ENCODE data around the gene TSC22D1.
"Not testable (repeated sequence)": the region's sequence is repeated elsewhere in the genome, so short reads cannot be mapped to it uniquely, and the experiment has no call there.

The TSC22D1 gene

DNA sequence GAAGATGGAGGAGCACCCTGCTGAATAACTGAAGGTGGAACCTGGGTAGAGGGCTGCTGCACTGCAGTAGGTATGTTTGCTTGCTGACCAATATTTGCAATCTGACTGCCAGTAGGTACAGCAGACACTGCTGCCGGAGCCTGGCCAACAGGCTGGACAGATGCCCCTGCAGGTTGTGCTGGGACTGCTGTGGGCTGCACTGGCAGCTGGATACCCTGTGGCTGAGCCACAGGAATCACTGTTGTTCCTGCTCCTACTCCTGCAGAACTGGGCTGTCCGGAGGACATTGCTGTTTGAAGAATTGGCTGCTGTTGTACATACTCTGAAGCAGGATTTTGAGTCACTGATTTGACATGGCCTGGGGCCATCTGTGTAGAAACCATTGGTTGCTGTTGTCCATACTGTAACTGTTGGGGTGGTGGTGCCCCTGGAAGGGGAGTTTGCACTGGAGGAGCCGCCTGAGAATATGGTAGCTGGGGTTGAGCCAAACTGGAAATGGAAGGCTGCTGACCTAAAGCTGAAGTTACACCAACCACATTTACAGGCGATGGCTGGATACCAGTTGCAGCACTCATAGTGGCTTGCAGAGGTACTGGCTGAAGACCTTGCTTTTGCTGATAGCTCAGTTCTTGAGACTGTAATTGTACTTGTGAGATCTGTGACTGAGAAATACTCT lies 2.2 kb downstream of the TSC22D1 start:
- no peak for DNase-seq (ENCODE audit: low read depth in 2 of 3, low spot score in 2 of 3)

GRCh38 chr13:44573071-44573470 lies 3.1 kb downstream of the TSC22D1 start:
- DNase-seq (ENCODE audit: low read depth in 2 of 3, low spot score in 2 of 3) = no peak

GRCh38 chr13:44566601-44567000 lies 9.5 kb downstream of the TSC22D1 start:
- no peak for DNase-seq (ENCODE audit: low read depth in 2 of 3, low spot score in 2 of 3)

GRCh38 chr13:44565881-44566280 lies 10.2 kb downstream of the TSC22D1 start:
- DNase-seq (ENCODE audit: low read depth in 2 of 3, low spot score in 2 of 3) = no peak

DNA sequence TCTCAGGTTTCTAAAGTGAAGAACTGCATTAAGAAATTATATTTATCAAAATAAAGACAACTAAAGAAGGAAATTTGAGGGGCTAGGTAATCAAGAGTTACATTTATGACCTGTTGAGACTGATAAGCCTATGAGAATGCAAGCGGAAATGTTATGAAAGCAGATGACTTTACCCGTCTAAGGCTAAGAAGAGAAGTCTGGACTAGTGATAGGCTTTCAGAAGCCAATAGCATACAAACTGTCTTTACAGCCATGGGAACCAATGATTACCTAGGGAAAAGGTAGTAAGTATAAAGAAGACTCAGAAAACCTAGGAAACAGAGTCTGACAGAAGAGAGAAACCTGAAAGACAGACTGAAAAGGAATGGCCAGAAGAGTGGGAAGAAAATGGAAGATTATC lies 11.2 kb downstream of the TSC22D1 start:
- no peak for DNase-seq (ENCODE audit: low read depth in 2 of 3, low spot score in 2 of 3)

DNA sequence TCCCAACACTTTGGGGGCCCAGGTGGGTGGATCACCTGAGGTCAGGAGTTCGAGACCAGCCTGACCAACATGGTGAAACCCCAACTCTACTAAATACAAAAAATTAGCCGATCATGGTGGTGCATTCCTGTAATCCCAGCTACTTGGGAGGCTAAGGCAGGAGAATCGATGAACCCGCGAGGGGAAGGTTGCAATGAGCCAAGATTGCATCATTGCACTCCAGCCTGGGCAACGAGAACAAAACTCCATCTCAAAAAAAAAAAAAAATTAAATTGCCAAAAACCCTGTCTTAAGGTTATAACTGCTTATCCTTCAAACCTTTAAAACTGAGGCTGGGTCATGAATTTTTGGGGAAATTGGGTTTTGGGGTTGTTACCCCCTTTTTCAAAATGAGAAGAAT lies 13.3 kb downstream of the TSC22D1 start:
- not testable (repeated sequence) for DNase-seq (ENCODE audit: low read depth in 2 of 3, low spot score in 2 of 3)

GRCh38 chr13:44561351-44561750 lies 14.8 kb downstream of the TSC22D1 start:
- no peak for DNase-seq (ENCODE audit: low read depth in 2 of 3, low spot score in 2 of 3)

- no peak for DNase-seq (ENCODE audit: low read depth in 2 of 3, low spot score in 2 of 3)
These were observed 18.1 kb downstream of the TSC22D1 start for GRCh38 chr13:44557986-44558385.

- no peak for DNase-seq (ENCODE audit: low read depth in 2 of 3, low spot score in 2 of 3)
These were observed 20.9 kb downstream of the TSC22D1 start for GRCh38 chr13:44555207-44555606.

- no peak for DNase-seq (ENCODE audit: low read depth in 2 of 3, low spot score in 2 of 3)
These were observed 26.7 kb downstream of the TSC22D1 start for GRCh38 chr13:44549476-44549875.

- no peak for DNase-seq (ENCODE audit: low read depth in 2 of 3, low spot score in 2 of 3)
These were observed 30.0 kb downstream of the TSC22D1 start for GRCh38 chr13:44546164-44546563.

DNA sequence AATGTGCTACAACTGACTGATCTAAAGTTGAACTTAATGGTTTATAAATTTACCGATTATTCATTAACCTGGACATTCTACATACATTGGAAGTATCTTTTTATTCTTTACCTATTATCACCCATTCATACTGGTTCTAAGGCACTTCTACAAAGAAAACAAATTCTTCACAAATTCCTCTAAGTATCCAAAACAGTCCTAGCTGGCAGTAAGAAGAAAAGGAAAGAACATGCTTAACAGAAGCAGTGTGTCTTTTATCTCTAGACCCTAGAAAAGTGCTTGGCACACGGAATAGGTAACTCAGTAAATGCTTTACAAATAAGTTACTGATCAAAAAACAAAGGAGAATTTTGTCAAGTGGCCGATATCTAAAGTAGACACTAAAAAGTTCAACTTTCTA lies 32.8 kb downstream of the TSC22D1 start:
- no peak for DNase-seq (ENCODE audit: low read depth in 2 of 3, low spot score in 2 of 3)

- DNase-seq (ENCODE audit: low read depth in 2 of 3, low spot score in 2 of 3) = no peak
These were observed 33.8 kb downstream of the TSC22D1 start for GRCh38 chr13:44542361-44542760.

- no peak for DNase-seq (ENCODE audit: low read depth in 2 of 3, low spot score in 2 of 3)
These were observed 34.5 kb downstream of the TSC22D1 start for GRCh38 chr13:44541601-44542000.

GRCh38 chr13:44540761-44541434 lies 35.2 kb downstream of the TSC22D1 start:
- no peak for DNase-seq (ENCODE audit: low read depth in 2 of 3, low spot score in 2 of 3)

DNA sequence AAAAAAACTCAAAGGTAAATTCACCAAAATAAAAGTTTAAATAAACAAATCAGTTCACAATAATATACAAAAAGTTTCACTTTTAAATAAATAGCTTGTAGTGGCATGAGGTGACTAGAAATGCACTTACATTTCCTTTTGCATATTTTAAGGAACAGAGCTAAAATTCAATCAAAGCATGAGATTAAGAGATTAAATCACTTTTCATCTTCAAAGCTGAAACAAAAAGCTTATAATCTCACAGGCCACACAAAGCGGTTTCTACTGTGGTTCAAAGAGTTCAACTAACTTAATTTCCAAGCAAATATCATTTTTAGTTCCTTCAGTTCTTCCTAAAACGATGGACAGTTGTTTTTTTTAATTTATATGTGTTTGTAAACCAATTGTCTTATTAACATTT lies 38.9 kb downstream of the TSC22D1 start:
- no peak for DNase-seq (ENCODE audit: low read depth in 2 of 3, low spot score in 2 of 3)

DNA sequence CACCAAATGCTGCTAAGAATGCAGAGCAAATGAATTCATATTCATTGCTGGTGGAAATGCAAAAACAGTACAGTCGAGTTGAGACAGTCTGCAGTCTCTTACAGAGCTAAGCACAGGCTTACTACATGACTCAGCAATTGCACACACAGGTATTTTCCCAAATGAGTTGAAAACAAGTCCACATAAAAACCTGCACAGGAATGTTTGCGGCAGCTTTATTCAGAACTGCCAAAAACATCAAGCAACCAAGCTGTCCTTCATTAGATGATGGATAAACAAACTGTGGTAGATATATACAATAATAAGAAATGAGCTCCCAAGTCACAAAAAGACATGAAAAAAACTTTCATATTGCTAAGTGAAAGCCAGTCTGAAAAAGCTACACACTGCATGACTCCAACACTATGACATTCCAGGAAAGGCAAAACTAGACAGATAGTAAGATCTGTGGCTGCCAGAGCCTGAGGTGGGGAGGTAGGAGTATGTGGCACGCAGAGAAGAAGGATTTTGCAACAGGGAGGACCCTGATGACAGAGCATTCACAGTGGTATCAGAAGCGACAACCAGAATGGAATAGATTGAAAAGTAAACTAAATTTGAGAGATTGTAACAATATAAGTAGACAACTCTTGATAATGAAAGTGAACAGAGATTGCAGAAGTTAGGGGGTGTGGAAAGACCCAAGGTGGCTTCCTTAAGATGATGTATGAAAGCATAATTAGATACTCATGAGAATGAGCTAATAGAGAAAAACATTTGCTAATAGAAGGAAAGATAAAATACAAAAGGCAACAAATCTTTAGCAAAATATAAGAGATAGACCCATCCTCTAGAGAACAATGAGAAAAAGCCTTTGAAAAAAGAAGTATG lies 52.7 kb downstream of the TSC22D1 start:
- no peak for DNase-seq (ENCODE audit: low read depth in 2 of 3, low spot score in 2 of 3)

GRCh38 chr13:44519642-44520041 lies 56.5 kb downstream of the TSC22D1 start:
- DNase-seq (ENCODE audit: low read depth in 2 of 3, low spot score in 2 of 3) = no peak

- DNase-seq (ENCODE audit: low read depth in 2 of 3, low spot score in 2 of 3) = no peak
These were observed 59.4 kb downstream of the TSC22D1 start for GRCh38 chr13:44516771-44517170.

DNA sequence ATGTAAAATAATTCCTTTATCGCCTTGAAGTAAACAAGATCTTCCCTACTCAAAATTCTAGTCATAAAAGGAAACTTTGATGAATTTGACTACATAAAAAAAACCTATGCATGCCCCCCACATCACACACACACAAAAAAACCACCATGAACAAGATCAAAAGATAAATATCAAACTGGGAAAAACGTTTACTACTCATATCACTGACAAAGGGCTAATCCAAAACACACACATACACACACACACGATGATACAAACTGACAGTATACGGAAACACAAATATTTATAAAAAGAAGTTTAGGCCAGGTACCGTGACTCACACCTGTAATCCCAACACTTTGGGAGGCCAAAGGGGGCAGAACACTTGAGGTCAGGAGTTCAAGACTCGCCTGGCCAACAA lies 61.9 kb downstream of the TSC22D1 start:
- DNase-seq (ENCODE audit: low read depth in 2 of 3, low spot score in 2 of 3) = no peak

- not testable (repeated sequence) for DNase-seq (ENCODE audit: low read depth in 2 of 3, low spot score in 2 of 3)
These were observed 66.3 kb downstream of the TSC22D1 start for GRCh38 chr13:44509853-44510252.

GRCh38 chr13:44508562-44509077 lies 67.5 kb downstream of the TSC22D1 start:
- DNase-seq (ENCODE audit: low read depth in 2 of 3, low spot score in 2 of 3) = no peak

Data from activated CD8-positive, alpha-beta memory T cell treated with anti-CD3 and anti-CD28 coated beads for 48 hours (primary cell).